PC-3 (cell line): ENCODE data around the gene SKIC8. TPM values are rescaled to one million over a fixed set of nuclear protein-coding genes. Genes with fewer than 3 reads are reported as not detected.

ENCODE experiments used
- ATAC-seq: fragments of 200-7000 bp; cut with Tn5 transposase; 2 replicates; pipeline ENCODE4 v1.9.1; 2020; ENCODE audit warnings: mild to moderate bottlenecking, moderate library complexity
- BruUV-seq: library from RNA; stranded (reverse); fragments of 400-500 nt; replicated peaks from 2 replicates; lab custom pipeline; 2021; lab: Mats Ljungman, UMichigan
- CTCF ChIA-PET: fragments of 300-600 bp; sonication (Branson Sonifier 250); formaldehyde crosslinking; loops from one replicate; lab custom pipeline; 2022; ENCODE audit warnings: antibody characterized with exemption; lab: Charles Lee
- POLR2A ChIA-PET: fragments of 300-600 bp; sonication (Branson Sonifier 250); formaldehyde crosslinking; loops from one replicate; lab custom pipeline; 2022; ENCODE audit warnings: antibody characterized with exemption; ENCODE audit not compliant: unreplicated experiment; lab: Charles Lee
- DNase-seq: peaks from one replicate; pipeline ENCODE4 v3.0.0-alpha.2; 2015
- H2AFZ ChIP-seq: fragments of 300-600 bp; sonication (generic); 2 replicates; pipeline ENCODE4 v1.6.0; 2016; ENCODE audit warnings: antibody characterized with exemption, low read length
- H3F3A ChIP-seq: fragments of 300-600 bp; sonication (generic); one replicate; pipeline ENCODE4 v1.6.0; 2017; ENCODE audit warnings: antibody characterized with exemption, low read length, control low read depth, mild to moderate bottlenecking; ENCODE audit not compliant: unreplicated experiment
- H3K27ac ChIP-seq: fragments of 300-600 bp; sonication (generic); 2 replicates; pipeline ENCODE4 v1.5.1; 2016; ENCODE audit warnings: mild to moderate bottlenecking, low read length
- H3K27me3 ChIP-seq: fragments of 300-600 bp; sonication (generic); 2 replicates; pipeline ENCODE4 v1.6.1; 2016; ENCODE audit warnings: low read length, mixed read lengths
- H3K36me3 ChIP-seq: fragments of 300-600 bp; sonication (generic); 2 replicates; pipeline ENCODE4 v1.6.1; 2016; ENCODE audit warnings: low read depth, mixed run types, low read length, mixed read lengths
- H3K4me1 ChIP-seq: fragments of 300-600 bp; sonication (generic); 2 replicates; pipeline ENCODE4 v1.5.1; 2016; ENCODE audit warnings: low read length; ENCODE audit not compliant: insufficient read depth
- H3K4me2 ChIP-seq: fragments of 300-600 bp; sonication (generic); 2 replicates; pipeline ENCODE4 v1.6.0; 2016; ENCODE audit warnings: low read length
- H3K4me3 ChIP-seq: fragments of 300-600 bp; sonication (generic); 2 replicates; pipeline ENCODE4 v1.5.1; 2016; ENCODE audit warnings: mild to moderate bottlenecking, low read length, mixed read lengths
- H3K79me2 ChIP-seq: fragments of 300-600 bp; sonication (generic); 2 replicates; pipeline ENCODE4 v1.6.1; 2017; ENCODE audit warnings: low read length, mixed read lengths
- H3K9ac ChIP-seq: fragments of 300-600 bp; sonication (generic); 2 replicates; pipeline ENCODE4 v1.6.0; 2016; ENCODE audit warnings: mild to moderate bottlenecking, low read length
- H3K9me2 ChIP-seq: fragments of 300-600 bp; sonication (generic); replicated peaks from 2 replicates; pipeline ENCODE4 v1.6.1; 2016; ENCODE audit warnings: mixed run types, low read length, mixed read lengths
- H3K9me3 ChIP-seq: fragments of 300-600 bp; sonication (generic); 2 replicates; pipeline ENCODE4 v1.6.1; 2016; ENCODE audit warnings: low read length, mixed read lengths
- H4K20me1 ChIP-seq: fragments of 300-600 bp; sonication (generic); 2 replicates; pipeline ENCODE4 v1.6.1; 2016; ENCODE audit warnings: low read length, mixed read lengths
- CTCF ChIP-seq: fragments of 300-600 bp; sonication (generic); conservative IDR thresholded peaks from 2 replicates; pipeline ENCODE4 v1.5.1; 2017; ENCODE audit warnings: antibody characterized with exemption, low read depth, mild to moderate bottlenecking, low read length
- EZH2 ChIP-seq: fragments of 300-600 bp; sonication (generic); IDR thresholded peaks from one replicate; pipeline ENCODE4 v1.6.1; 2017; ENCODE audit warnings: antibody characterized with exemption, mild to moderate bottlenecking, low read length; ENCODE audit not compliant: unreplicated experiment
- EZH2phosphoT487 ChIP-seq: fragments of 300-600 bp; sonication (generic); IDR thresholded peaks from 2 replicates; pipeline ENCODE4 v1.6.1; 2018; ENCODE audit warnings: mild to moderate bottlenecking, antibody characterized with exemption, low read length, borderline replicate concordance
- intact Hi-C: fragments of 100-400 bp; cut with micrococcal nuclease; formaldehyde crosslinking; loops from 2 replicates; pipeline ENCODE4 v1.9.0; 2023
- total RNA-seq: library from RNA; depleted of rRNA; stranded (reverse); fragments of >200 nt; gene quantifications from 2 replicates; pipeline ENCODE4 v1.2.3, GENCODE V29; 2014

SKIC8 gene
- total RNA-seq, 1 experiment from 2014 or later, result 56.1 TPM

- no peaks in the 10 kb centered on the region for H3K9me3 ChIP-seq
- TF ChIP-seq EZH2, result no peak
- no peak for TF ChIP-seq EZH2phosphoT487
- TF ChIP-seq CTCF, result no peak
- H3F3A ChIP-seq, result no peaks in the 10 kb centered on the region
- ChIA-PET POLR2A (no interaction called here), CTCF (no interaction called here)
- peak overlapping the region; percentile 75 for H2AFZ ChIP-seq
- TSS peak; percentile 58 for BruUV-seq
- H3K4me1 ChIP-seq, result peaks cover 13% of the 10 kb centered on the region
- DNase-seq (no peak), ATAC-seq (no peak)
- H3K9ac ChIP-seq, result peak overlapping the region; percentile 64
- no peaks in the 10 kb centered on the region for H4K20me1 ChIP-seq
- H3K4me3 ChIP-seq, result no peak overlapping the region
- H3K27ac ChIP-seq, result peak overlapping the region; percentile 71
- H3K36me3 ChIP-seq, result no peaks in the 10 kb centered on the region
- H3K27me3 ChIP-seq, result no peaks in the 10 kb centered on the region
- no peaks in the 10 kb centered on the region for H3K9me2 ChIP-seq
- H3K4me2 ChIP-seq, result peak overlapping the region; percentile 46
- H3K79me2 ChIP-seq, result no peaks in the 10 kb centered on the region
- intact Hi-C loops, result no loop called here
Observed at GRCh38 chr15:78322724-78323521, 23.5 kb upstream of the SKIC8 start.

- no peak overlapping the region for H3K4me3 ChIP-seq
- H3K4me2 ChIP-seq, result peak overlapping the region; percentile 46
- no peaks in the 10 kb centered on the region for H3F3A ChIP-seq
- BruUV-seq, result no TSS peak
- TF ChIP-seq EZH2phosphoT487, result no peak
- no peak for TF ChIP-seq CTCF
- no peak for TF ChIP-seq EZH2
- ChIA-PET POLR2A (no interaction called here), CTCF (no interaction called here)
- no peaks in the 10 kb centered on the region for H3K79me2 ChIP-seq
- H3K9me3 ChIP-seq, result no peaks in the 10 kb centered on the region
- H3K9ac ChIP-seq, result peak overlapping the region; percentile 64
- intact Hi-C loops, result no loop called here
- H3K9me2 ChIP-seq, result no peaks in the 10 kb centered on the region
- ATAC-seq (peak; percentile 86), DNase-seq (peak; percentile 68)
- no peaks in the 10 kb centered on the region for H3K36me3 ChIP-seq
- peak overlapping the region; percentile 71 for H3K27ac ChIP-seq
- H2AFZ ChIP-seq, result peak overlapping the region; percentile 75
- no peaks in the 10 kb centered on the region for H3K27me3 ChIP-seq
- H3K4me1 ChIP-seq, result peaks cover 13% of the 10 kb centered on the region
- no peaks in the 10 kb centered on the region for H4K20me1 ChIP-seq
Observed at GRCh38 chr15:78322243-78322642, 22.8 kb upstream of the SKIC8 start.

- H3K9ac ChIP-seq, result peak overlapping the region; percentile 53
- TF ChIP-seq EZH2phosphoT487 (no peak), CTCF (no peak), EZH2 (no peak)
- no peaks in the 10 kb centered on the region for H3K9me3 ChIP-seq
- no peaks in the 10 kb centered on the region for H3K79me2 ChIP-seq
- no peaks in the 10 kb centered on the region for H3F3A ChIP-seq
- ATAC-seq, result no peak; the same call in 1 of the 2 replicates
- H3K27me3 ChIP-seq, result no peaks in the 10 kb centered on the region
- H3K9me2 ChIP-seq, result no peaks in the 10 kb centered on the region
- H3K4me3 ChIP-seq, result no peak overlapping the region
- peak overlapping the region; percentile 75 for H2AFZ ChIP-seq
- intact Hi-C loops, result no loop called here
- no peaks in the 10 kb centered on the region for H4K20me1 ChIP-seq
- ChIA-PET CTCF (no interaction called here), POLR2A (no interaction called here)
- H3K4me2 ChIP-seq, result peak overlapping the region; percentile 46
- DNase-seq, result no peak
- peak overlapping the region; percentile 71 for H3K27ac ChIP-seq
- no peaks in the 10 kb centered on the region for H3K36me3 ChIP-seq
- TSS peak; percentile 94 for BruUV-seq
- H3K4me1 ChIP-seq, result peaks cover 15% of the 10 kb centered on the region
Observed at GRCh38 chr15:78321786-78322185, 22.4 kb upstream of the SKIC8 start.
